DMS153 (cell line): Measurements from ENCODE around the gene COL11A2.

Source experiments
- DNase-seq: peaks from one replicate; lab custom pipeline; 2025; lab: John Stamatoyannopoulos, UW

Gene COL11A2

DNA sequence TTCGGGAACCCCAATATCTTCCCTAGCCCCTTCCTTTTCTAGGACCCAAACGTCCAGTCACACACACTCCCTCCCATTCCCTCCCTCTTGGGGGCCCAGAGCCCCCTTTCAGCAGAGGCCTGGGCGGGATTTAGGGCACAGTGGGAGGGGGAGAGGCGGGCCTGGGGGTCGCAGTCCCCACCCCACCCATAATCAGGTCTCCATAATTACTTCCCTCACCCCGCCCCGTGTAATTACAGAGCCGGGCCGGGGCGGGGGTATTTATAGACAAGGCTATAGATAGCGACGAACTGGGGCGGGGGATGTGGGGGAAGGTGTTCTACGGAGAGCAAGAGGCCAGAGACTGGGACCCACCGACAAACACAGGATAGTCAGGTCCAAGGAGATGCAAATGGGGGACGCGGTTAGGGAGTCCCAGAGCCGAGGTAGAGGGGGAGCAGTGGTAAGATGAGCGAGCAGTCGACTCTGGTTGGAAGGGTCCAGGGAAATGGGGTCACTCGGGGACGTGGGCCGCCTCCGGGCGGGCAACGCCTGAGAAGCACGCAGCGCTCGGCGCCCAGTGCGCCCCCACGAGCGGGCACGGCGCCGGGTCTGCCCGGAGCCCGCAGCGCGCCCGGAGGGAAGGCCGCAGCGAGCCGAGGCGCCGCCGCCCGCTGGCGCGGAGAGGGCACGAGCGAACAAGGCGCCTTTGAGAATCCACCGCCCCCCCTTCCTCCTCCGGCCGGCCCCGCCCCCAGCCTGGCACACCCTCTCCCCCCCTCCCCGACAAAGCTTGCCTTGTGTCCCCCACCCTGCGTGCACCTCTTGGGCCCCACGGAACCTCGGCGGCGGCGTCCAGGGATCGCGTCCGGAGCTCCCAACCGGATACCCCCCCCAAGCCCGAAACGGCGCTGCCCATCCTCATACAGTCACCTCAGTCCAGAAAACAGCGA, 670 bp upstream of the COL11A2 start:
- no peak for DNase-seq

DNA sequence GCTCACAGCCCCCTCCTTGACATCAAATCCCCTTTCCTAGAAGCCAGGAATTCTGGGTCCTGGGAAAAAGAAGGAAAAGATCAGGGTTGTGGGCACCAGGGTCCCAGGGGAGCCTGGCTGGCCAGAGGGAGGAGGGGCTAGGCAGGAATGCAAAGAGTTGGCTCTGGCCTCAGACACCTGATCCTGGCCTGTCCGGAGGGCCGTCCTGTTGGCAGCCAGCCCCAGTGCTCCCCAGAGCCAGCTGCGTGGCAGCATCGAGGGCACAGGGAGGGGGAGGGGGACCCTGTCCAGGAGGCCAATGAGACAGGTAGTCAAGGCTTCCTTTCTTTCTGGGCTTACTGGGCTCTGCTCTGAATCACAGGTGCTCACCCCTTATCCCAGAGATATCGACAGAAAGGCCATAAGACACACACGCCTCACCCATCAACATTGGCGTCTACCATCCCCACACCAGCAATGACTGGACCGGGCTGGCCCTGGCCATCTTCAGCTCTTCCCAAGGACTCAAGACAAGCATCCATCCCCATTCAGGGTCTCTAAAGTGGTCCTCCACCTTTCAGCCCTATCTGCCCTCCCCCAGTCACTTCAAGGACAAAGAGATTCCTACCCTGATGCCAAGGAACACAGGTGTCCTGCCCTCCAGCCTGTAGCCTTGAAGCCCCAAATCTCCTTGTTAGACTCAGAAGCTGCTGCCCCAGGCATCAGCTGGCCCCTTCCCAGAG, 723 bp downstream of the COL11A2 start:
- no peak for DNase-seq

GRCh38 chr6:33190504-33191107, 1.7 kb downstream of the COL11A2 start:
- DNase-seq = no peak

DNA sequence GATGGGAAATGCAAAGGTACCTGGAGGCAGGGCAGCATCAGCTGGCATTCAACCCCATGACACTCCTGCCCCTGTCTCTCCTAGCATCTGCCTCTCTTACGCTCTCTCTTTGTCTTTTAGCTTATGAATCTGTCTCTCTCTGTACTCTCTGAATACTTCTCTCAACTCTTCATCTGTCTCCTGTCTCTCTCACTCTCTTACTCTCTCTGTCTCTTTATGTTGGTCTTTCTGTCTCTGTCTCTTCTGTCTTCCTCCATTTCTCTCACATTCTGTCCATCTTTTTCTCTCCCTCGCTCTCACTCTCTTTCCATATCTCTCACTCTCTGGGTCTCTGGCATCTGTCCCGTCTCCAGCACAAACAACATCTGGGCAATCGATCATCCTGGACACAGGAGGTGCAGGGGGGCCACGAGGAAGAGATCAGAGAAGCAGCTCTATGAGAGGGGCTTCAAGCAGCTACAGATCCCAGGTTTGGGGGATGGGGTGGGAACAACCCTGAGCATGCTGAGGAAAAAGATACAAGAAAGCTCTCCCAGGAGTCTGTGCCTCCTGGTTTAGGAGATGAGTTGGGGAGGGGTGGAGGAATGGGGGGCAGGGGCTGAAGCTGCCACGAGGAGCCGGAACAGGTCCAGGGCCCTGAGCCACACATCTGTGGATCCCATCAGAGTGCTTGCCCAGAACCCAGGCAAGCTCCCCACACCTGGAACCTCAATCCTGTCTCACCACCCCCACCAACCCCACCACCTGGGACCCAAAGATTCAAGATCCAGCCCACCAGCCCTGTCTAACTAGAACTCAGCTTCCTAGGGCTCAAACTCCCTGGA, 2.4 kb downstream of the COL11A2 start:
- DNase-seq = no peak

- no peak for DNase-seq
Measured at GRCh38 chr6:33189164-33189563, 3.1 kb downstream of the COL11A2 start.

DNA sequence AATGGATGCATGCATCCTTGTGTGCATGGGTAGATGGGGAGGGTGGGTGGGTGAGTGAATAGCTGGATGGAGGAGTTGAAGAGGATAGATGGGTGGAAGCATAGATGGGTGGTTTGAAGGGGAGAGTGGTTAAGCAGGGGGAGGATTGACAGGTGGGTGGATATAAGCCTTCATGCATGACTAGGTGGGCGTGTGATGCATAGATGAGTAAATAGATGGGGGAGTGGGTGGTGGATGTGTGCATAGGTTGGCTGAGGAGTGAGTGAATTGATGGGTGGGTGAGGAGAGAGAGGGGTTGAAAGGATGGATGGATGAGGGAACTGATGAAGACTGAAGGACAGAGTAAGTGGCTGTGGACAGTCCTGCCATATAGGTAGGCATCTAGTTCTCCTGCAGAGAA, 4.5 kb downstream of the COL11A2 start:
- DNase-seq = no peak

- no peak for DNase-seq
Measured at GRCh38 chr6:33185654-33186187, 6.5 kb downstream of the COL11A2 start.

DNA sequence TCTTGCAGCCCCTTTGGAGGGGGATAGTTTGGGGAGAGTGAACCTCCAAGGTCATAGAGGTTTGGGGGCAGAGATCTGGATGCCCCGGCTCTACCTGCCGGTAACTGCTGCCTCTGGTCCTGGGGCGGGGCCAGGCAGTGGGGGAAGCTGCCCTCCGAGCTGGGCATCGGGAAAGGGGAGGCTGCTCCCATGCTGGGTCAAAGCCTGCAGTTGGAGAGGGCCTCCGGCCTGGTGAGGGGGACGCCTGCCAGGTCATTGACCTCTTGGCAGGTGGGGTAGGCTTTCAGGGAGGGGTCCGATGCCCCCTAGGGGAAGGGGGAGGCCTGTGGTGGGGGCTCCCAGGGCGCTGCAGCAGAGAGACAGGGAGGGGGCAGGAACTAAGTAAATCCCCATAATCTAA, 7.1 kb downstream of the COL11A2 start:
- no peak for DNase-seq

DNA sequence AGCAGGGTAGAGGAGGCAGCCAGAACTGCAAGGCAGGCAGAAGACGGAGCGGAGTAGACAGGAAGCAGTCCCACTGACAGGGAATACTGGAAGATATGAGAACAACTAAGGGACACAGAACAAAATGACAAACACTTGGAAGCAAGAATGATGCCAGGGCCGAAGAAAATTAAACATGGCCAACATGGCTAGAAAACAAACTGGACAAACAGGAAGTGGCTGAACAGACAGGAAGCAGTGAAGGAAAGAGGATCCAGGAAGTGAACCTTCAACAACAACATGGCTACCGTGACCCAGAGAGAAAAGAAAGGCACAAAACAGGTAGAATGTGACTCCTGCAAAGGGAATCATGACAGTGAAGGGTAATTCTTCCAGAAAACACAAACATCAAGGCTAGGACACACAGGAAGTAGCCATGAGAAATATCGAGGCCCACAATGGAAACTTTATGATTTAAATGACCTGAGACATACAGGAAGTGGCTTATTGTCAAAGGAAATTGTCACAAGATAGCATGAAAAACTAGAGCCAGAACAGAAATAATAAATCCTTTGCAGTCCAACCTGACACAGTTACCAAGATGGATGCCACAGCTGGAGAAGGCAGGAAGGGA, 9.1 kb downstream of the COL11A2 start:
- no peak for DNase-seq

DNA sequence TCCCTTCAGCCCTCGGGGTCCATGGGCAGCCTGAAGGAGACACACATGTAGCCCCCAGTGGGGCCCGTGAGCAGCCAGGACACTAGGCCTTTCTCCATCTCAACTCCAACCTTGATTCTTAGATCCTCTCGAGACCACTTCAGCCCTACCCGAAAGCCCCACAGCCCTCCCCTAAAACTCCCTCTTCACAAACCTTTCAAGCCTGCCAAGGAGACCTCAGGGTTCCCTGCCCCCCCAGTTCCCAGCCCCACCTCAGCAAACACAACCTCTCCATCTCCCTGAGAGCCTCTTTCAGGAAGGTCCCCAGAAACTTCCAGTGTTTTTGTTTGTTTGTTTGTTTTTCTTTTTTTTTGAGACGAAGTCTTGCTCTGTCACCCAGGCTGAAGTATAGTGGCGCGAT, 11.1 kb downstream of the COL11A2 start:
- DNase-seq = no peak

DNA sequence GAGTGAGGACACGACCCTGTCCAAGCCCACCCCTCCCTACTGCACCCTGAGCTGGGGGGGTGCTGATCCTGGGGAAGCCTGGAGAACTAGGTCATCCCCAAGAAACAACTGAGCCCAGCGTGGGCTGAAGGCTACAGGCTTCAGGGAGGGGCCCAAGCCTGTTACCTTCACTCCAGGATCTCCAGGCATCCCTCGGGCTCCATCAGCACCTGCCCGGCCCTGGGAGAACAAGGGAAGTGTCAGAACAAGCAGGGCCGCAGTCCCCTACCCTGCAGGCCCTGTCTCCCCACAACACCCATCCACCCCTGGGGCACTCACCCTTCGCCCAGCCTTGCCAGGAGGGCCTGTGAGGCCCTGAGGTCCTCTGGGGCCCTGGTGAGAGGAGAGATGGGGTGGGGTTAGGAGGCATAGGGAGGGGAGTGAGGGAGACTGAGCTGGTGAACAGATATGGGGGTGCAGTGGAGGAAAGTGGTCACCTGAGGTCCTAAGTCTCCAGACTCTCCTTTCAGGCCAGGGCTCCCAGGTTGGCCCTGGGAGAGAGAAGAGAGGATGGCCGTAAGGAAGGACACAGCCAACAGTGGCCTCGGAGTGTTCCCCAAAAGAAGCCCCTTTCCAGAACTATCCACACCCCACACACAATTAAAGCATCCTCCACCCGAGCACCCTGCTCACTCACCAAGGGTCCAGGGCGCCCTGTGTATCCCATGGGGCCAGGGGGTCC, 13.4 kb downstream of the COL11A2 start:
- no peak for DNase-seq

DNA sequence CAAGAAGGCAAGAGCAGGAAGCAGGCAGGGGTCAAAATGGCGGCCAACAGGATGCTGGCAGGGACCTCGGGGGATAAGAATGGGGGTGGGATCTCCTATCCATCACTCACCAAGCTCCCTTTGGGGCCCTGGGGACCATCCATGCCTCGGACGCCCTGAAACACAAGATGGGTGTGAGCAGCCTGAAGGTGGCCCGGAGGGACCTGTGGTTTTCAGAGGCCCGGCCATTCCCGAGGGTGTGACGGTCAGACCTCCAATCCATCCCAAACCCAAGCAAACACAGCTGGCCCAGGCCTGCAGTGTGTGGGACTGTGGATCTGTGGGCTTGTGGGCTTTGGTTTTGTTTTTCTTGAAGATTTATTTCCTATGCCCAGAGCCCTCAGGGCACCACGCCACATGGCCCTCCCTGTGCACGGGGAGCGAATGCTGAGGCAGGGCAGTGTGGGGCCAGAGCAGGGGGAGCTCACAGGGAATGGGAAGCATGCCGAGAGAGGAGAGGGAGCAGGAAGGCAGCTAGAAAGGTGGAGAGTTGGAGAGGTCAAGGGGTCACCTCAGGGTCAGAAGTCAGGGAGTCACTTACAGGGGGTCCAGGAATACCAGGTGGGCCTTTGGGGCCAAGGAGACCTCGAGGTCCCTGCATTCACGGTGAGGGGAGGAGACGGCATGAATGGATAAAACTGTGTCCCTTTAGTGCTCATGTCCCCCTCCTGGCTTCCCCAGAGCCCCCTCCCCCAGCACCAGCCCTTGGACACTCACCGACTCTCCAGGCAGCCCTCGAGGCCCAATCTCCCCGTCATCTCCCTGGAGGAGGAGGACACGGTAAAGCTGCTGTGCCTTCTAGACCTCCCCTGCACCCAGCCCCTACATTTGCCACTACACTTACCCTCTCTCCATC, 14.5 kb downstream of the COL11A2 start:
- DNase-seq = no peak

DNA sequence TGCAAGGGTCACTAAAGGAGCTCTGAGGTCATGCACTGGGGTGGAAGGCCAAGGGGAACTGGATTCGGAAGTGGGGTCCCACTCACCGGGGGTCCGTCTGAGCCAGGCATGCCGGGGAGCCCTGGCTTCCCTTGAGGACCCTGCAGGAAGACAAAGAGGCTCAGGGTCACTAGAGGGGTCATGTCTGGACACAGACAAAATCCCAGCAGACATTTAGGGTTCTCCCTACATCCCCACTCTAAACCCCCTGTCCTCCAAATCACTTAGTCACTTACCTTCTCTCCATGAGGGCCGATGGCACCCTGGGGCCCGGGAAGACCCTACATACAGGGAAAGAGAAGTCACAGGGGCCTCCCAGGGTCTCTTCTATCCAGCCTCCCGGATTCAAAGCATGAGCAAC, 15.4 kb downstream of the COL11A2 start:
- DNase-seq = no peak

GRCh38 chr6:33175436-33176069, 16.7 kb downstream of the COL11A2 start:
- no peak for DNase-seq

DNA sequence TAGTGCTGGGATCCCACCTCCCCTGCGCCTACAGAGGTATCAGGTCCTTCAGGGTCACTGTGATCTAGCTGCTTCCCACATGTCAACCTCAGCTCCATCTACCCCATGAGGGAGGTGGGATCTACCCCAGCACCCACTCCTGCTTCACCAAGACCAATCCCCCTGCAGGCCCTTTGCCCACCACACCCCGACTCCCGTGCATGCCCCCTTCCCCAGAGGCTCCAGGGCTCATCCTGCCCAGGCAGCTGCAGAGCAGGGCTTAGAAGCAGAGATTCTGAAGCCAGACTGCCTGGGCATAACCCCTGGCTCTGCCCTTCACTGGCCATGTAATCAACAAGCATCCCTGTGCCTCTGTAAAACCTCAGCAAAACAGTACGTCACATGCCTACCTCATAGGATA, 17.5 kb downstream of the COL11A2 start:
- DNase-seq = no peak

DNA sequence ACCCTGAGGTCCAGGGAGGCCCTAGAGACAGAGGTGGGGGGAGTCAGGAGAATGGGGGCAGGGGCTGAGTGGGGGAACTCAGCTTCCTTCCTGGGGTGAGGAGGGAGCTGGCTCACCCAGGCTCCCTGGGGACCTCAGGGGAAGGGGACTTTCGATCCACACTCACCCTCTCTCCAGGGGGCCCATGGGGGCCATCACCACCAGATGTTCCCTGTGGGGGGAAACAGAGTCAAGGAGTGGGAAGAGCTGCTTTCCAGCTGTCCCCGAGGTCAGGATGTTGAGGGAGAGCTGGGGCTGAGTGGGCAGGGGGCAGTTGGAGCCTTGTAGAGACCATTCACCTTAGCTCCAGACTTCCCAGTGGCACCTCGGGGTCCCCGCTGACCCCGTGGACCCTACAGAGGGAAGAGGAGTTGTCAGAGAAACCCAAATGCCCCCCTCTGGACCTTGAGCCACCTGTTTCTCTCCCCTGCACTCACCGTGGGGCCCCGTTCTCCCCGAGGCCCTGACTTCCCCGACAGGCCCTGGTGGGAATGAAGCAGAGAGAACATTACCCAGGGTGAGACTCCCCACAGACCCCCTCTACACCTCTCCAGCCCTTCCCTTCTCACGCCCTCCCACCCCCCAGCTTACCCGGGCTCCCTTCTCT, 18.6 kb downstream of the COL11A2 start:
- no peak for DNase-seq

DNA sequence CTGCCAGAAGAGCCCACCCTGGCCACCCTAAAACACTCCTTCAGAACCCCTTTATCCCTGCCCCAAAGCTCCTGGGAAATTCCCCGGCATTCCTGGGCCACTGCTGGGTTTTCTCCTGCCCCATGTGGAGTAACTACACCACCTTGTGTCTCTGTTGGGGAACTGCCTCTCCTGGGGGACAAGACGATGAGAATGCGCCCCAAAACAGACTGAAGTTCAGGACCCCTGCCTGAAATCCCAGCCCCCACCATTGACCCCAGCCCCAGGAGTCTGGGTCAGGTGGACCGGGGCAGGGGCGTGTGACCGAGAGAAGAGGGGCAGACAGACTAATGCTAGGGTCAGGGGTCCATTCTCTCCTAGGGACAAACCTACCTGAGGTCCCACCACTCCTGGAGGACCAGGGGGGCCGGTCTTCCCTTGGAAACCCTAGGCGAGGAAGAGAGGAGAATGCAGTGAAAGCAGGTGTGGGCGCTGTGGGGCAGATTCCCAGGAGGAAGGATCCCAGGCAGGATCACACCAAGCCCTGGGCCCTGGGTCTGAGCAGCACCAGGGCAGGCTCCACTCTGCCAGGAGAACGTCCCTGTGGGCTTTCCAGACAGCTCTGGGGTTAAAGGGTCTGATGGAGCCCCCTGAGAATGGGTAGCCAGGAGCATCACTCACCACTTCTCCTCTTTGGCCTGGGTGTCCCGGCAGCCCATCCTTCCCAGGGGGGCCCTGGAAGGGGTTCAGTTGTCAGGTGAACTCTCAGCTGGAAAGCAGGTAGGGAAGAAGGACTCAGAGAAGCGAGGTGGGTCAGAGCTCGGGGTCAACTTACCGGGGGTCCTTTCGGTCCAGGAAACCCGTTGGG, 19.4 kb downstream of the COL11A2 start:
- no peak for DNase-seq
